ENCODE data around the gene RBMS3.

The RBMS3 gene

GRCh38 chr3:29301332-29302019 lies 20.6 kb downstream of the RBMS3 start:
- Histone ChIP-seq H3K4me3 (ENCODE audit: low read depth, low read length) (no peak overlapping the region), H4K8ac (ENCODE audit: low read depth, low read length) (no peak overlapping the region), H3K79me2 (ENCODE audit: control insufficient read depth, insufficient read depth, low read length, poor library complexity) (no peaks in the 10 kb centered on the region), H3K79me1 (ENCODE audit: low read length) (no peaks in the 10 kb centered on the region), H3K14ac (ENCODE audit: low read length) (no peak overlapping the region), H2BK5ac (ENCODE audit: low read depth, low read length, poor library complexity) (no peak overlapping the region), H3K4ac (ENCODE audit: low read depth, low read length) (no peak overlapping the region), H3K4me1 (ENCODE audit: control insufficient read depth in 1 of 2, insufficient read depth in 2 of 2, low read length in 2 of 2) (no peaks in the 10 kb centered on the region), H2BK12ac (ENCODE audit: low read length) (no peak overlapping the region), H2AK5ac (ENCODE audit: low read length) (no peak overlapping the region), H3K27ac (ENCODE audit: low read depth, low read length) (no peak overlapping the region), H4K91ac (ENCODE audit: low read depth, low read length) (no peak overlapping the region), H3K27me3 (ENCODE audit: insufficient read depth, low read length) (no peaks in the 10 kb centered on the region), H3K9ac (ENCODE audit: low read length) (no peak overlapping the region), H3K18ac (ENCODE audit: low read length) (no peak overlapping the region), H4K12ac (ENCODE audit: low read depth, low read length) (no peak overlapping the region), H3K4me2 (ENCODE audit: low read length) (no peak overlapping the region), H3K36me3 (ENCODE audit: control insufficient read depth in 1 of 2, insufficient read depth in 2 of 2, low read length in 2 of 2) (no peaks in the 10 kb centered on the region), H3K9me3 (ENCODE audit: insufficient read depth, low read depth, low read length) (no peaks in the 10 kb centered on the region), H2AFZ (ENCODE audit: insufficient read depth, low read length, poor library complexity) (no peak overlapping the region), H2BK120ac (ENCODE audit: insufficient read depth, low read length, poor library complexity) (no peak overlapping the region), H3K23ac (ENCODE audit: low read length) (no peak overlapping the region)
- DNase-seq = no peak
- WGBS (ENCODE audit: extremely low coverage, insufficient coverage, insufficient read length) = 100% methylated on average over 1 of the region's 7 CpGs

GRCh38 chr3:29302619-29303018 lies 21.7 kb downstream of the RBMS3 start:
- Histone ChIP-seq H4K91ac (ENCODE audit: low read depth, low read length) (no peak overlapping the region), H3K23ac (ENCODE audit: low read length) (no peak overlapping the region), H3K9ac (ENCODE audit: low read length) (no peak overlapping the region), H3K36me3 (ENCODE audit: control insufficient read depth in 1 of 2, insufficient read depth in 2 of 2, low read length in 2 of 2) (no peaks in the 10 kb centered on the region), H3K9me3 (ENCODE audit: insufficient read depth, low read depth, low read length) (no peaks in the 10 kb centered on the region), H3K18ac (ENCODE audit: low read length) (no peak overlapping the region), H3K4ac (ENCODE audit: low read depth, low read length) (no peak overlapping the region), H3K27me3 (ENCODE audit: insufficient read depth, low read length) (no peaks in the 10 kb centered on the region), H2AFZ (ENCODE audit: insufficient read depth, low read length, poor library complexity) (no peak overlapping the region), H3K14ac (ENCODE audit: low read length) (no peak overlapping the region), H2BK12ac (ENCODE audit: low read length) (no peak overlapping the region), H3K79me2 (ENCODE audit: control insufficient read depth, insufficient read depth, low read length, poor library complexity) (no peaks in the 10 kb centered on the region), H3K27ac (ENCODE audit: low read depth, low read length) (no peak overlapping the region), H3K4me1 (ENCODE audit: control insufficient read depth in 1 of 2, insufficient read depth in 2 of 2, low read length in 2 of 2) (no peaks in the 10 kb centered on the region), H4K12ac (ENCODE audit: low read depth, low read length) (no peak overlapping the region), H2BK120ac (ENCODE audit: insufficient read depth, low read length, poor library complexity) (no peak overlapping the region), H3K79me1 (ENCODE audit: low read length) (no peaks in the 10 kb centered on the region), H2BK5ac (ENCODE audit: low read depth, low read length, poor library complexity) (no peak overlapping the region), H2AK5ac (ENCODE audit: low read length) (no peak overlapping the region), H3K4me3 (ENCODE audit: low read depth, low read length) (no peak overlapping the region), H3K4me2 (ENCODE audit: low read length) (no peak overlapping the region), H4K8ac (ENCODE audit: low read depth, low read length) (no peak overlapping the region)
- no peak for DNase-seq
- no CpG with 5 or more reads among the region's 2 CpGs for WGBS (ENCODE audit: extremely low coverage, insufficient coverage, insufficient read length)

GRCh38 chr3:29307295-29307694 lies 26.4 kb downstream of the RBMS3 start:
- H2BK120ac ChIP-seq (ENCODE audit: insufficient read depth, low read length, poor library complexity) = no peak overlapping the region
- no peak overlapping the region for H2AK5ac ChIP-seq (ENCODE audit: low read length)
- no peaks in the 10 kb centered on the region for H3K9me3 ChIP-seq (ENCODE audit: insufficient read depth, low read depth, low read length)
- H3K23ac ChIP-seq (ENCODE audit: low read length) = no peak overlapping the region
- no peak overlapping the region for H4K91ac ChIP-seq (ENCODE audit: low read depth, low read length)
- WGBS (ENCODE audit: extremely low coverage, insufficient coverage, insufficient read length) = no CpG with 5 or more reads among the region's 1 CpG
- H3K36me3 ChIP-seq (ENCODE audit: control insufficient read depth in 1 of 2, insufficient read depth in 2 of 2, low read length in 2 of 2) = no peaks in the 10 kb centered on the region
- H3K27ac ChIP-seq (ENCODE audit: low read depth, low read length) = no peak overlapping the region
- H2BK5ac ChIP-seq (ENCODE audit: low read depth, low read length, poor library complexity) = no peak overlapping the region
- no peaks in the 10 kb centered on the region for H3K79me1 ChIP-seq (ENCODE audit: low read length)
- no peak overlapping the region for H3K4me2 ChIP-seq (ENCODE audit: low read length)
- no peak overlapping the region for H4K8ac ChIP-seq (ENCODE audit: low read depth, low read length)
- no peak overlapping the region for H3K18ac ChIP-seq (ENCODE audit: low read length)
- H3K4me1 ChIP-seq (ENCODE audit: control insufficient read depth in 1 of 2, insufficient read depth in 2 of 2, low read length in 2 of 2) = no peaks in the 10 kb centered on the region
- H4K12ac ChIP-seq (ENCODE audit: low read depth, low read length) = no peak overlapping the region
- H3K4me3 ChIP-seq (ENCODE audit: low read depth, low read length) = no peak overlapping the region
- H3K27me3 ChIP-seq (ENCODE audit: insufficient read depth, low read length) = no peaks in the 10 kb centered on the region
- no peaks in the 10 kb centered on the region for H3K79me2 ChIP-seq (ENCODE audit: control insufficient read depth, insufficient read depth, low read length, poor library complexity)
- DNase-seq = no peak
- no peak overlapping the region for H3K14ac ChIP-seq (ENCODE audit: low read length)
- no peak overlapping the region for H3K4ac ChIP-seq (ENCODE audit: low read depth, low read length)
- no peak overlapping the region for H3K9ac ChIP-seq (ENCODE audit: low read length)
- no peak overlapping the region for H2AFZ ChIP-seq (ENCODE audit: insufficient read depth, low read length, poor library complexity)
- no peak overlapping the region for H2BK12ac ChIP-seq (ENCODE audit: low read length)

GRCh38 chr3:29310865-29311264 lies 30.0 kb downstream of the RBMS3 start:
- H3K4ac ChIP-seq (ENCODE audit: low read depth, low read length) = no peak overlapping the region
- no peak overlapping the region for H3K23ac ChIP-seq (ENCODE audit: low read length)
- WGBS (ENCODE audit: extremely low coverage, insufficient coverage, insufficient read length) = no CpG with 5 or more reads among the region's 1 CpG
- no peak overlapping the region for H2AFZ ChIP-seq (ENCODE audit: insufficient read depth, low read length, poor library complexity)
- no peak overlapping the region for H4K8ac ChIP-seq (ENCODE audit: low read depth, low read length)
- no peaks in the 10 kb centered on the region for H3K4me1 ChIP-seq (ENCODE audit: control insufficient read depth in 1 of 2, insufficient read depth in 2 of 2, low read length in 2 of 2)
- H3K4me3 ChIP-seq (ENCODE audit: low read depth, low read length) = no peak overlapping the region
- H3K79me2 ChIP-seq (ENCODE audit: control insufficient read depth, insufficient read depth, low read length, poor library complexity) = no peaks in the 10 kb centered on the region
- no peak overlapping the region for H2BK5ac ChIP-seq (ENCODE audit: low read depth, low read length, poor library complexity)
- no peak overlapping the region for H4K12ac ChIP-seq (ENCODE audit: low read depth, low read length)
- H2BK12ac ChIP-seq (ENCODE audit: low read length) = no peak overlapping the region
- no peak overlapping the region for H2BK120ac ChIP-seq (ENCODE audit: insufficient read depth, low read length, poor library complexity)
- DNase-seq = no peak
- H3K79me1 ChIP-seq (ENCODE audit: low read length) = no peaks in the 10 kb centered on the region
- no peak overlapping the region for H4K91ac ChIP-seq (ENCODE audit: low read depth, low read length)
- H3K9ac ChIP-seq (ENCODE audit: low read length) = no peak overlapping the region
- H3K18ac ChIP-seq (ENCODE audit: low read length) = no peak overlapping the region
- no peaks in the 10 kb centered on the region for H3K27me3 ChIP-seq (ENCODE audit: insufficient read depth, low read length)
- no peak overlapping the region for H3K27ac ChIP-seq (ENCODE audit: low read depth, low read length)
- H3K36me3 ChIP-seq (ENCODE audit: control insufficient read depth in 1 of 2, insufficient read depth in 2 of 2, low read length in 2 of 2) = no peaks in the 10 kb centered on the region
- no peaks in the 10 kb centered on the region for H3K9me3 ChIP-seq (ENCODE audit: insufficient read depth, low read depth, low read length)
- H3K14ac ChIP-seq (ENCODE audit: low read length) = no peak overlapping the region
- H2AK5ac ChIP-seq (ENCODE audit: low read length) = no peak overlapping the region
- no peak overlapping the region for H3K4me2 ChIP-seq (ENCODE audit: low read length)
